ENCODE results near the gene PAX3. TPM values are rescaled to one million over a fixed set of nuclear protein-coding genes. Genes with fewer than 3 reads are reported as not detected.

PAX3 gene
- total RNA-seq, 1 donor, result not detected

- H4K20me1 ChIP-seq (ENCODE audit: insufficient read depth, low read length), result no peaks in the 10 kb centered on the region
- H3K79me2 ChIP-seq (ENCODE audit: insufficient read depth, low read length), result no peaks in the 10 kb centered on the region
- peaks cover 45% of the 10 kb centered on the region for H3K27me3 ChIP-seq (ENCODE audit: insufficient read depth, low read length)
- no peak overlapping the region for H3K4me3 ChIP-seq (ENCODE audit: insufficient read depth, low read length)
- no peak for DNase-seq (ENCODE audit: insufficient read length, low spot score, missing footprints)
- no peaks in the 10 kb centered on the region for H3K4me1 ChIP-seq (ENCODE audit: insufficient read depth, low read length)
- H3K9me3 ChIP-seq (ENCODE audit: low read depth, low read length), result no peaks in the 10 kb centered on the region
- H3K4me2 ChIP-seq (ENCODE audit: insufficient read depth, low read length), result no peak overlapping the region
- H2AFZ ChIP-seq (ENCODE audit: low read length), result no peak overlapping the region
- H3K27ac ChIP-seq (ENCODE audit: low read depth, low read length), result no peak overlapping the region
- TF ChIP-seq CTCF (IDR thresholded peaks at IDR 0.05; ENCODE audit: extremely low read depth, low read depth, low read length), result no peak
- H3K36me3 ChIP-seq (ENCODE audit: insufficient read depth, low read length), result no peaks in the 10 kb centered on the region
Observed at GRCh38 chr2:222289278-222290160, 9.3 kb downstream of the PAX3 start.

GRCh38 chr2:222288590-222289277 is 10.1 kb downstream of the PAX3 start:
- Histone ChIP-seq H3K4me3 (ENCODE audit: insufficient read depth, low read length) (no peak overlapping the region), H4K20me1 (ENCODE audit: insufficient read depth, low read length) (no peaks in the 10 kb centered on the region), H3K79me2 (ENCODE audit: insufficient read depth, low read length) (no peaks in the 10 kb centered on the region), H3K4me1 (ENCODE audit: insufficient read depth, low read length) (no peaks in the 10 kb centered on the region), H3K4me2 (ENCODE audit: insufficient read depth, low read length) (no peak overlapping the region), H3K9me3 (ENCODE audit: low read depth, low read length) (no peaks in the 10 kb centered on the region), H3K27ac (ENCODE audit: low read depth, low read length) (no peak overlapping the region), H2AFZ (ENCODE audit: low read length) (no peak overlapping the region), H3K36me3 (ENCODE audit: insufficient read depth, low read length) (no peaks in the 10 kb centered on the region), H3K27me3 (ENCODE audit: insufficient read depth, low read length) (peaks cover 38% of the 10 kb centered on the region)
- no peak for DNase-seq (ENCODE audit: insufficient read length, low spot score, missing footprints)
- TF ChIP-seq CTCF (IDR thresholded peaks at IDR 0.05; ENCODE audit: extremely low read depth, low read depth, low read length), result no peak

- H3K4me2 ChIP-seq (ENCODE audit: insufficient read depth, low read length), result no peak overlapping the region
- H4K20me1 ChIP-seq (ENCODE audit: insufficient read depth, low read length), result no peaks in the 10 kb centered on the region
- no peaks in the 10 kb centered on the region for H3K4me1 ChIP-seq (ENCODE audit: insufficient read depth, low read length)
- H3K79me2 ChIP-seq (ENCODE audit: insufficient read depth, low read length), result no peaks in the 10 kb centered on the region
- H3K27ac ChIP-seq (ENCODE audit: low read depth, low read length), result no peak overlapping the region
- H3K4me3 ChIP-seq (ENCODE audit: insufficient read depth, low read length), result no peak overlapping the region
- H3K27me3 ChIP-seq (ENCODE audit: insufficient read depth, low read length), result peaks cover 30% of the 10 kb centered on the region
- no peak for TF ChIP-seq CTCF (IDR thresholded peaks at IDR 0.05; ENCODE audit: extremely low read depth, low read depth, low read length)
- no peaks in the 10 kb centered on the region for H3K9me3 ChIP-seq (ENCODE audit: low read depth, low read length)
- DNase-seq (ENCODE audit: insufficient read length, low spot score, missing footprints), result no peak
- H3K36me3 ChIP-seq (ENCODE audit: insufficient read depth, low read length), result no peaks in the 10 kb centered on the region
- no peak overlapping the region for H2AFZ ChIP-seq (ENCODE audit: low read length)
Observed at GRCh38 chr2:222287862-222288479, 10.8 kb downstream of the PAX3 start.

- H3K9me3 ChIP-seq (ENCODE audit: low read depth, low read length), result no peaks in the 10 kb centered on the region
- H4K20me1 ChIP-seq (ENCODE audit: insufficient read depth, low read length), result no peaks in the 10 kb centered on the region
- H3K4me2 ChIP-seq (ENCODE audit: insufficient read depth, low read length), result no peak overlapping the region
- no peak overlapping the region for H3K4me3 ChIP-seq (ENCODE audit: insufficient read depth, low read length)
- no peak for DNase-seq (ENCODE audit: insufficient read length, low spot score, missing footprints)
- no peak for TF ChIP-seq CTCF (IDR thresholded peaks at IDR 0.05; ENCODE audit: extremely low read depth, low read depth, low read length)
- H2AFZ ChIP-seq (ENCODE audit: low read length), result no peak overlapping the region
- no peaks in the 10 kb centered on the region for H3K4me1 ChIP-seq (ENCODE audit: insufficient read depth, low read length)
- H3K27ac ChIP-seq (ENCODE audit: low read depth, low read length), result no peak overlapping the region
- H3K79me2 ChIP-seq (ENCODE audit: insufficient read depth, low read length), result no peaks in the 10 kb centered on the region
- H3K36me3 ChIP-seq (ENCODE audit: insufficient read depth, low read length), result no peaks in the 10 kb centered on the region
- peaks cover 8% of the 10 kb centered on the region for H3K27me3 ChIP-seq (ENCODE audit: insufficient read depth, low read length)
Observed at GRCh38 chr2:222284466-222284865, 14.3 kb downstream of the PAX3 start.

All from osteoblast (primary cell).